ENCODE measurements around the gene PNPLA7. TPM values are rescaled to one million over a fixed set of nuclear protein-coding genes. Genes with fewer than 3 reads are reported as not detected.

PNPLA7 gene
- total and polyA plus RNA-seq, 2 donors (not counting 1 experiment from before 2014, with no cell fraction given): 18.7 to 29.9 TPM

GRCh38 chr9:137421838-137422603 lies 128.2 kb downstream of the PNPLA7 start:
- Mint-ChIP-seq H3K9me3 (ENCODE audit: insufficient read depth) (no peaks in the 10 kb centered on the region), H3K4me1 (peaks cover 11% of the 10 kb centered on the region), H3K4me3 (peak overlapping the region; percentile 86), H3K27ac (peak overlapping the region; percentile 59), H3K27me3 (no peaks in the 10 kb centered on the region)
- H3K27ac ChIP-seq (ENCODE audit: low read length in 2 of 2): peak overlapping the region in 1 of 2 donors; percentile 58
- no peaks in the 10 kb centered on the region for H3K27me3 ChIP-seq (replicated peaks in 1 of 4; ENCODE audit: control extremely low read depth in 1 of 4, control insufficient read depth in 3 of 4, insufficient read depth in 4 of 4, low read length in 3 of 4)
- H3K9me3 ChIP-seq (ENCODE audit: control extremely low read depth in 1 of 3, control insufficient read depth in 2 of 3, insufficient read depth in 1 of 3, low read length in 2 of 3): no peaks in the 10 kb centered on the region
- H3K79me2 ChIP-seq (ENCODE audit: control insufficient read depth, insufficient read depth, low read length): peaks cover 17% of the 10 kb centered on the region
- H3K4me2 ChIP-seq (replicated peaks; ENCODE audit: low read depth, low read length, poor library complexity, severe bottlenecking): peak overlapping the region; percentile 87
- H3K9ac ChIP-seq (ENCODE audit: low read length): peak overlapping the region; percentile 74
- WGBS (ENCODE audit: insufficient coverage): 4% methylated on average over 11 of the region's 11 CpGs
- peak overlapping the region; percentile 74 for H2AFZ ChIP-seq (ENCODE audit: insufficient read depth, low read depth, low read length, poor library complexity, severe bottlenecking)
- peaks cover 8% of the 10 kb centered on the region for H4K20me1 ChIP-seq (ENCODE audit: control insufficient read depth, insufficient read depth, low read length, poor library complexity, severe bottlenecking)
- peak overlapping the region; percentile 36 to 70 (median 65) for H3K4me3 ChIP-seq (ENCODE audit: control extremely low read depth in 1 of 5, extremely low read depth in 1 of 5, insufficient read depth in 1 of 5, low read depth in 2 of 5, low read length in 4 of 5)
- POLR2A ChIA-PET: interaction anchor here (1.4 to 3.1 kb wide), 4 partner anchors 32 to 167 kb away, joined by 3 to 13 read pairs (median 6); partner anchors contain the start of genes NELFB, NSMF and TOR4A
- peaks cover 12 to 19% of the 10 kb centered on the region in 2 donors for H3K4me1 ChIP-seq (ENCODE audit: control insufficient read depth in 2 of 2, insufficient read depth in 2 of 2, low read length in 2 of 2)
- no peak for DNase-seq
- ATAC-seq (ENCODE audit: low read depth): no peak
- CTCF ChIA-PET: interaction anchor here (1.3 to 3.4 kb wide), 6 partner anchors 9 to 475 kb away, joined by 3 to 23 read pairs (median 8); partner anchors contain the start of gene NRARP
- TF ChIP-seq CTCF (IDR thresholded peaks at IDR 0.05): no peak
- no peak for TF ChIP-seq EZH2 (IDR thresholded peaks at IDR 0.05; ENCODE audit: borderline replicate concordance, insufficient read depth, low read depth, low read length, poor library complexity, severe bottlenecking)
- intact Hi-C loops (cut with micrococcal nuclease): loop anchor here (5.0 kb wide), 1 partner anchor 105 kb away; no protein-coding TSS in a partner anchor
- no peaks in the 10 kb centered on the region for H3K36me3 ChIP-seq (replicated peaks in 1 of 2; ENCODE audit: control extremely low read depth in 1 of 2, control insufficient read depth in 1 of 2, extremely low read depth in 1 of 2, insufficient read depth in 2 of 2, low read length in 1 of 2)

All from B cell (primary cell).